Measurements from ENCODE around the gene RIMKLB.
"Not testable (repeated sequence)": the region's sequence is repeated elsewhere in the genome, so short reads cannot be mapped to it uniquely, and the experiment has no call there.

The RIMKLB gene

DNA sequence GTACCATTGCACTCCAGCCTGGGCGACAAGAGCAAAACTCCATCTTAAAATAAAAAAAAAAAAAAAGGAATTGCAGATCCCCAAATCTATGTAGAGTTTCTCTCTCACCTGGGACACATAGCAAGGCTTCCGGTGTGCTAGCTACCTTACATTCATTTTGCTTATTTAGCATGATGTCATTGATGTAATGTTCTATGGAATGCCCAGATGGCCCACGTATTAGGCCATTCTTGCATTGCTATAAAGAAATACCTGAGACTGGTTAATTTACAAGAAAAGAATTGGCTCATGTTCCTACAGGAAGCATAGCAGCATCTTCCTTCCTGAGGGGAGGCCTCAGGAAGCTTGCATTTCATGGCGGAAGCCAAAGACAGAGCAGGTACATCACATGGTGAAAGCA, 87.7 kb downstream of the RIMKLB start:
- H3K4me1 ChIP-seq = no peaks in the 10 kb centered on the region
- H3K9me3 ChIP-seq = no peaks in the 10 kb centered on the region
- TF ChIP-seq, protein P1, sequence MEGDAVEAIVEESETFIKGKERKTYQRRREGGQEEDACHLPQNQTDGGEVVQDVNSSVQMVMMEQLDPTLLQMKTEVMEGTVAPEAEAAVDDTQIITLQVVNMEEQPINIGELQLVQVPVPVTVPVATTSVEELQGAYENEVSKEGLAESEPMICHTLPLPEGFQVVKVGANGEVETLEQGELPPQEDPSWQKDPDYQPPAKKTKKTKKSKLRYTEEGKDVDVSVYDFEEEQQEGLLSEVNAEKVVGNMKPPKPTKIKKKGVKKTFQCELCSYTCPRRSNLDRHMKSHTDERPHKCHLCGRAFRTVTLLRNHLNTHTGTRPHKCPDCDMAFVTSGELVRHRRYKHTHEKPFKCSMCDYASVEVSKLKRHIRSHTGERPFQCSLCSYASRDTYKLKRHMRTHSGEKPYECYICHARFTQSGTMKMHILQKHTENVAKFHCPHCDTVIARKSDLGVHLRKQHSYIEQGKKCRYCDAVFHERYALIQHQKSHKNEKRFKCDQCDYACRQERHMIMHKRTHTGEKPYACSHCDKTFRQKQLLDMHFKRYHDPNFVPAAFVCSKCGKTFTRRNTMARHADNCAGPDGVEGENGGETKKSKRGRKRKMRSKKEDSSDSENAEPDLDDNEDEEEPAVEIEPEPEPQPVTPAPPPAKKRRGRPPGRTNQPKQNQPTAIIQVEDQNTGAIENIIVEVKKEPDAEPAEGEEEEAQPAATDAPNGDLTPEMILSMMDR (IDR thresholded peaks at IDR 0.05; ENCODE audit: low read depth, low read length) = no peak
- no peaks in the 10 kb centered on the region; the same call in 1 of the 2 replicates for H3K36me3 ChIP-seq
- DNase-seq = no peak
- H3K4me3 ChIP-seq (ENCODE audit: low read depth, low read length) = no peak overlapping the region
- no peaks in the 10 kb centered on the region for H3K27me3 ChIP-seq

DNA sequence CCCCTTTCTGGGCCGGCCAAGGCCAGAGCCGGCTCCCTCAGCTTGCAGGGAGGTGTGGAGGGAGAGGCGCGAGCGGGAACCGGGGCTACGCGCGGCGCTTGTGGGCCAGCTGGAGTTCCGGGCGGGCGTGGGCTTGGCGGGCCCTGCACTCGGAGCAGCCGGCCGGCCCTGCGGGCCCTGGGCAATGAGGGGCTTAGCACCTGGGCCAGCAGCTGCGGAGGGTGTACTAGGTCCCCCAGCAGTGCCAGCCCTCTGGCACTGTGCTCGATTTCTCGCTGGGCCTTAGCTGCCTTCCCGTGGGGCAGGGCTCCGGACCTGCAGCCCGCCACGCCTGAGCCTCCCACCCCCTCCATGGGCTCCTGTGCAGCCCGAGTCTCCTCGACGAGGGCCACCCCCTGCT, 89.4 kb downstream of the RIMKLB start:
- not testable (repeated sequence) for H3K9me3 ChIP-seq; H3K4me3 ChIP-seq (ENCODE audit: low read depth, low read length); H3K36me3 ChIP-seq; H3K4me1 ChIP-seq; DNase-seq; H3K27me3 ChIP-seq

DNA sequence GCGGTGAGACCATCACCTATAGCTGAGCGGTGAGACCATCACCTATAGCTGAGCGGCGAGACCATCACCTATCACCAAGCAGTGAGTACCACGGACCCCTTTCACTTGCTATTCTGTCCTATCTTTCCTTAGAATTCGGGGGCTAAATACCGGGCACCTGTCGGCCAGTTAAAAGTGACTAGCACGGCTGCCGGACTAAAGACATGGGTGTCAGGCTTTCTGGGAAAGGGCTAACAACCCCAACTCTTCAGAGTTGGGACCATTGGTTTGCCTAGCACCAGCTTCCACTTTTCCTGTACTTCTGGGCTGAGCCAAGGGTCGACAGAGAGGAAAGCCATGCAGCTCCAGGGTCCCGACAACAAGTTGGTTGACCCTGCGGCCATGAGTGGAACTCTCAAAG, 90.9 kb downstream of the RIMKLB start:
- not testable (repeated sequence) for H3K36me3 ChIP-seq; H3K27me3 ChIP-seq; H3K9me3 ChIP-seq; H3K4me1 ChIP-seq; DNase-seq; H3K4me3 ChIP-seq (ENCODE audit: low read depth, low read length)

DNA sequence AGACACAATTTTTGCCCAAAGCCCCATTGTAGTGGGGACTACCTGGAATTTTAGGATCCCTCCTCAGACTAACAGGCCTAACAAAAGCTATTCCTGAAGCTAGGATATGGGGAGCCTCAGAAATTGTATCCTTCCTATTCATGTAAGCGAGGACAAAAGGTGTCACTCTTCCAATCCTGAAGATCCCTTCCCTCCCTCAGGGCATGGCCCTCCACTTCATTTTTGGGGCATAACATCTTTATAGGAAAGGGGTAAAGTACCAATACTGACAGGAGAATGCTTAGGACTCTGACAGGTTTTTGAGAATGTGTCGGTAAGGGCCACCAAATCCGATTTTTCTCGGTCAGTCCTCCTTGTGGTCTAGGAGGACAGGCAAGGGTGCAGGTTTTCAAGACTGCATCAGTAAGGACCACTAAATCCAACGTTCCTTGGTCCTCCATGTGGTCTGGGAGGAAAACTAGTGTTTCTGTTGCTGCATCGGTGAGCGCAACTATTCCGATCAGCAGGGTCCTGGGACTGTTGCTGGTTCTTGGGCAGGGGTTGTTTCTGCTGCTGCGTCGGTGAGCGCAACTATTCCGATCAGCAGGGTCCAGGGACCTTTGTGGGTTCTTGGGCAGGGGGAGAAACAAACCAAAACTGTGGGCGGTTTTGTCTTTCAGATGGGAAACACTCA, 91.7 kb downstream of the RIMKLB start:
- not testable (repeated sequence) for H3K36me3 ChIP-seq; DNase-seq; H3K4me1 ChIP-seq; H3K27me3 ChIP-seq; H3K9me3 ChIP-seq; H3K4me3 ChIP-seq (ENCODE audit: low read depth, low read length)

DNA sequence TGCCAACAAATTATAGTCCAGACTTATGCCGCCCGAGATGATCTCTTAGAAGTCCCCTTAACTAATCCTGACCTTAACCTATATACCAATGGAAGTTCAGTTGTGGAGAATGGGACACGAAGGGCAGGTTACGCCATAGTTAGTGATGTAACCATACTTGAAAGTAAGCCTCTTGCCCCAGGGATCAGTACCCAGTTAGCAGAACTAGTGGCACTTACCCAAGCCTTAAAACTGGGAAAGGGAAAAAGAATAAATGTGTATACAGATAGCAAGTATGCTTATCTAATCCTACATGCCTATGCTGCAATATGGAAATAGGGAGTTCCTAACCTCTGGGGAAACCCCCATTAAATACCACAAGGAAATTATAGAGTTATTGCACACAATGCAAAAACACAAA, 95.4 kb downstream of the RIMKLB start:
- not testable (repeated sequence) for DNase-seq; H3K4me3 ChIP-seq (ENCODE audit: low read depth, low read length); H3K9me3 ChIP-seq; H3K36me3 ChIP-seq; H3K4me1 ChIP-seq; H3K27me3 ChIP-seq

DNA sequence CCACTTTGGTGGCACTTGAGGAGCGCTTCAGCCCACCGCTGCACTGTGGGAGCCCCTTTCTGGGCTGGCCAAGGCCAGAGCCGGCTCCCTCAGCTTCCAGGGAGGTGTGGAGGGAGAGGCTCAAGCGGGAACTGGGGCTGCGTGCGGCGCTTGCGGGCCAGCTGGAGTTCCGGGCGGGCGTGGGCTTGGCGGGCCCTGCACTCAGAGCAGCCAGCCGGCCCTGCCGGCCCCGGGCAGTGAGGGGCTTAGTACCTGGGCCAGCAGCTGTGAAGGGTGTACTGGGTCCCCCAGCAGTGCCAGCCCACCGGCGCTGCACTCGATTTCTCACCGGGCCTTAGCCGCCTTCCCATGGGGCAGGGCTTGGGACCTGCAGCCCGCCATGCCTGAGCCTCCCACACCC, 96.8 kb downstream of the RIMKLB start:
- not testable (repeated sequence) for H3K9me3 ChIP-seq; H3K4me3 ChIP-seq (ENCODE audit: low read depth, low read length); H3K27me3 ChIP-seq; DNase-seq; H3K36me3 ChIP-seq; H3K4me1 ChIP-seq

DNA sequence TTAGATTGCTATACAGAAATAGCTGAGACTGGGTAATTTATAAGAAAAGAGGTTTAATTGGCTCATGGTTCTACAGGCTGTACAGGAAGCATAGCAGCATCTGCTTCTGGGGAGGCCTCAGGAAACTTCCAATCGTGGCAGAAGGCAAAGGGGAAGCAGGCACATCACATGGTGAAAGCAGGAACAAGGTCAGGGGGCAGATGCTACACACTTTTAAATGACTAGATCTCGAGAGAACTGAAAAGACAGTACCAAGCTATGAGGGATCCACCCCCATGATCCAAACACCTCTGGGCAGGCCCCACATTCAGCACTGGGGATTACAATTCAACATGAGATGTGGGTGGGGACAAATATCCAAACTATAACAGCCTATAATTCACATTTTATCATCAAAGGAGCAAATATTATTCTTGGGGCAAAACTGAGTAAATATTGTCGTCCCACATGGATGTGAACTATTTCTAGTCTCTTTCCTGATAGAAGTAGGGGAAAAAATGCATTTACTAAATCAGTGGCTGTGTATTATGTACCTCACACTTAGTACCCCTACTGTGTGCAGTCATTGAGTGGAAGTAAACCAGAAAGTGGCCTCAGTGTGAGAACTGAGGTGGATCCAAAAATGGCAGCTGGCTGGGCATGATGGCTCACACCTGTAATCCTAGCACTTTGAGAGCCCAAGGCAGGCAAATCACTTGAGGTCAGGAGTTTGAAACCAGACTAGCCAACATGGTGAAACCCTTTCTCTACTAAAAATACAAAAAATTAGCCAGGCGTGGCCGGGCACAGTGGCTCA, 99.2 kb downstream of the RIMKLB start:
- Histone ChIP-seq H3K9me3 (no peaks in the 10 kb centered on the region), H3K27me3 (no peaks in the 10 kb centered on the region), H3K4me1 (no peaks in the 10 kb centered on the region), H3K4me3 (ENCODE audit: low read depth, low read length) (no peak overlapping the region), H3K36me3 (no peaks in the 10 kb centered on the region)
- no peak for DNase-seq
- TF ChIP-seq, protein P1 (IDR thresholded peaks at IDR 0.05; ENCODE audit: low read depth, low read length) = no peak

DNA sequence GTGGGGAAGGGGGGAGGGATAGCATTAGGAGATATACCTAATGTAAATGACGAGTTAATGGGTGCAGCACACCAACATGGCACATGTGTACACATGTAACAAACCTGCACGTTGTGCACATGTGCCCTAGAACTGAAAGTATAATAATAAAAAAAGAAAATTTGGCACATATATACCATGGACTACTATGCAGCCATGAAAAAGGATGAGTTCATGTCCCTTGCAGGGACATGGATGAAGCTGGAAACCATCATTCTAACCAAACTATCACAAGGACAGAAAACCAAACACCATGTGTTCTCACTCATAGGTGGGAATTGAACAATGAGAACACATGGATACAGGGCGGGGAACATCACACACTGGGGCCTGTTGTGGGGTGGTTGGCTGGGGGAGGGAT, 103.4 kb downstream of the RIMKLB start:
- not testable (repeated sequence) for H3K9me3 ChIP-seq; H3K27me3 ChIP-seq; H3K4me3 ChIP-seq (ENCODE audit: low read depth, low read length); DNase-seq; H3K4me1 ChIP-seq; H3K36me3 ChIP-seq

DNA sequence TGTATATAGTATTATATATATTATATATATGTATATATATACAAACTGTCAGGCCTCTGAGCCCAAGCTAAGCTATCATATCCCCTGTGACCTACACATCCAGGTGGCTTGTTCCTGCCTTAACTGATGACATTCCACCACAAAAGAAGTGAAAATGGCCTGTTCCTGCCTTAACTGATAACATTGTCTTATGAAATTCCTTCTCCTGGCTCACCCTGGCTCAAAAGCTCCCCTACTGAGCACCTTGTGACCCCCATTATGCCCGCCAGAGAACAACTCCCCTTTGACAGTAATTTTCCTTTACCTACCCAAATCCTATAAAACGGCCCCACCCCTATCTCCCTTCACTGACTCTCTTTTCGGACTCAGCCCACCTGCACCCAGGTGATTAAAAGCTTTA, 107.0 kb downstream of the RIMKLB start:
- not testable (repeated sequence) for H3K4me1 ChIP-seq; DNase-seq; H3K27me3 ChIP-seq; H3K9me3 ChIP-seq; H3K36me3 ChIP-seq; H3K4me3 ChIP-seq (ENCODE audit: low read depth, low read length)

DNA sequence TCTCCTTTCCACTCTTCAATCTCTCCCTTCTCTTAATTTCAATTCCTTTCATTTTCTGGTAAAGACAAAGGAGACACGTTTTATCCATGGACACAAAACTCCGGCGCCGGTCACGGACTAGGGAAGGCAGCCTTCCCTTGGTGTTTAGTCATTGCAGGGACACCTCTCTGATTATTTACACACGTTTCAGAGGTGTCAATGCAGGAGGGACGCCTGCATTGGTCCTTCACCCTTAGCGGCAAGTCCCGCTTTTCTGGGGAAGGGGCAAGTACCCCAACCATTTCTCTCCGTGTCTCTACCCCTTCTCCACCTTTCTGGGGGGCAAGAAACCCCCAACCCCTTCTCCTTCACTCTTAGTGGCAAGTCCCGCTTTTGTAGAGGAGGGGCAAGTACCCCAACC, 107.7 kb downstream of the RIMKLB start:
- not testable (repeated sequence) for DNase-seq; H3K4me1 ChIP-seq; H3K27me3 ChIP-seq; H3K4me3 ChIP-seq (ENCODE audit: low read depth, low read length); H3K9me3 ChIP-seq; H3K36me3 ChIP-seq

DNA sequence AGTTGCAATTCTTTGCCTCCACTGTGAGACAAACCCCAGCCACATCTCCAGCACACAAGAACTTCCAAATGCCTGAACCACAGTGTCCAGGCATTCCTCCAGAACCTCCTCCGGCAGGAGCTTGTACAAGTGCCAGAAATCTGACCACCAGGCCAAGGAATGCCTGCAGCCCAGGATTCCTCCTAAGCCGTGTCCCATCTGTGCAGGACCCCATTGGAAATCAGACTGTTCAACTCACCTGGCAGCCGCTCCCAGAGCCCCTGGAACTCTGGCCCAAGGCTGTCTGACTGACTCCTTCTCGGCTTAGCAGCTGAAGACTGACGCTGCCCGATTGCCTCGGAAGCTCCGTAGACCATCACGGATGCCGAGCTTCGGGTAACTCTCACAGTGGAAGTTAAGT, 109.3 kb downstream of the RIMKLB start:
- not testable (repeated sequence) for H3K4me1 ChIP-seq; H3K27me3 ChIP-seq; DNase-seq; H3K9me3 ChIP-seq; H3K36me3 ChIP-seq; H3K4me3 ChIP-seq (ENCODE audit: low read depth, low read length)

DNA sequence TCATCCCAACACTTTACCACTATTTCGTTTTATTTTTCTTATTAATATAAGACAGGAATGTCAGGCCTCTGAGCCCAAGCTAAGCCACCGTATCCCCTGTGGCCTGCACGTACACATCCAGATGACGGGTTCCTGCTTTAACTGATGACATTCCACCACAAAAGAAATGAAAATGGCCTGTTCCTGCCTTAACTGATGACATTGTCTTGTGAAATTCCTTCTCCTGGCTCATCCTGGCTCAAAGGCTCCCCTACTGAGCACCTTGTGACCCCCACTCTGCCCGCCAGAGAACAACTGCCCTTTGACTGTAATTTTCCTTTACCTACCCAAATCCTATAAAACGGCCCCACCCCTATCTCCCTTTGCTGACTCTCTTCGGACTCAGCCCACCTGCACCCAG, 112.3 kb downstream of the RIMKLB start:
- H3K36me3 ChIP-seq, H3K4me1 ChIP-seq, H3K27me3 ChIP-seq: not testable (repeated sequence)

More for the DNA sequence above, 112.3 kb downstream of the RIMKLB start:
- H3K4me3 ChIP-seq (ENCODE audit: low read depth, low read length); DNase-seq; H3K9me3 ChIP-seq: not testable (repeated sequence)
